GM23338 (cell line): ENCODE results near the gene LEFTY1. TPM values are rescaled to one million over a fixed set of nuclear protein-coding genes. Genes with fewer than 3 reads are reported as not detected.

Experiments used
- ATAC-seq: fragments of 200-7000 bp; cut with Tn5 transposase; 3 replicates; pipeline ENCODE4 v1.9.1; 2020
- DNase-seq: peaks from one replicate; pipeline ENCODE4 v3.0.0-alpha.2; 2015; ENCODE audit warnings: low spot score
- H2AFZ ChIP-seq: fragments of 200-600 bp; sonication (generic); 2 replicates; pipeline ENCODE4 v1.8.0; 2016; ENCODE audit warnings: antibody characterized with exemption, mild to moderate bottlenecking, moderate library complexity
- H3F3A ChIP-seq: fragments of 200-600 bp; sonication (generic); replicated peaks from 2 replicates; pipeline ENCODE4 v1.8.0; 2017; ENCODE audit warnings: antibody characterized with exemption, mixed run types, low read depth
- H3K27ac ChIP-seq: fragments of 200-600 bp; sonication (generic); 2 replicates; pipeline ENCODE4 v1.6.1; 2016; ENCODE audit warnings: low read depth
- H3K27me3 ChIP-seq: fragments of 200-600 bp; sonication (generic); 2 replicates; pipeline ENCODE4 v1.8.0; 2016; ENCODE audit warnings: mild to moderate bottlenecking, mixed run types, moderate library complexity; ENCODE audit not compliant: insufficient read depth
- H3K36me3 ChIP-seq: fragments of 200-600 bp; sonication (generic); 2 replicates; pipeline ENCODE4 v1.8.0; 2016; ENCODE audit warnings: mild to moderate bottlenecking; ENCODE audit not compliant: insufficient read depth
- H3K4me1 ChIP-seq: fragments of 200-600 bp; sonication (generic); 2 replicates; pipeline ENCODE4 v1.8.0; 2016; ENCODE audit warnings: mild to moderate bottlenecking, moderate library complexity; ENCODE audit not compliant: insufficient read depth
- H3K4me2 ChIP-seq: fragments of 200-600 bp; sonication (generic); 2 replicates; pipeline ENCODE4 v1.7.1; 2017; ENCODE audit warnings: mixed run types
- H3K4me3 ChIP-seq: fragments of 200-600 bp; sonication (generic); 2 replicates; pipeline ENCODE4 v1.6.1; 2016; ENCODE audit warnings: mixed run types
- H3K79me2 ChIP-seq: fragments of 200-600 bp; sonication (generic); replicated peaks from 2 replicates; pipeline ENCODE4 v1.8.0; 2017; ENCODE audit warnings: mild to moderate bottlenecking; ENCODE audit not compliant: insufficient read depth
- H3K9me2 ChIP-seq: fragments of 200-600 bp; sonication (generic); 2 replicates; pipeline ENCODE4 v1.8.0; 2017; ENCODE audit not compliant: insufficient read depth
- H4K20me1 ChIP-seq: fragments of 200-600 bp; sonication (generic); replicated peaks from 2 replicates; pipeline ENCODE4 v1.8.0; 2017; ENCODE audit warnings: mild to moderate bottlenecking; ENCODE audit not compliant: insufficient read depth
- H3K27ac Mint-ChIP-seq: 2 replicates; pipeline ENCODE4 v1.8.0; 2020; ENCODE audit warnings: inconsistent platforms, mild to moderate bottlenecking, moderate library complexity, mixed read lengths
- H3K27me3 Mint-ChIP-seq: 3 replicates; pipeline ENCODE4 v1.8.0; 2022; ENCODE audit warnings: low read depth, mild to moderate bottlenecking, moderate library complexity, mixed read lengths, inconsistent platforms; ENCODE audit not compliant: insufficient read depth, poor library complexity
- H3K36me3 Mint-ChIP-seq: 3 replicates; pipeline ENCODE4 v1.8.0; 2021; ENCODE audit warnings: low read depth, mild to moderate bottlenecking, inconsistent platforms, moderate library complexity, mixed read lengths
- H3K4me1 Mint-ChIP-seq: 3 replicates; pipeline ENCODE4 v1.8.0; 2020; ENCODE audit warnings: mild to moderate bottlenecking, inconsistent platforms, mixed read lengths
- H3K4me3 Mint-ChIP-seq: 3 replicates; pipeline ENCODE4 v1.8.0; 2021; ENCODE audit warnings: moderate library complexity, mild to moderate bottlenecking, inconsistent platforms, mixed read lengths
- H3K9me3 Mint-ChIP-seq: 3 replicates; pipeline ENCODE4 v1.8.0; 2020; ENCODE audit warnings: moderate library complexity, mild to moderate bottlenecking, inconsistent platforms, mixed read lengths
- CREB1 ChIP-seq: fragments of 250-450 bp; sonication (Bioruptor Pico); IDR thresholded peaks from 2 replicates; pipeline ENCODE4 v1.5.0; 2020; ENCODE audit warnings: low read depth, mild to moderate bottlenecking, moderate library complexity
- CTCF ChIP-seq, 2 experiments: fragments of 200-600 bp in 1 of 2; sonication (generic) in 1 of 2; conservative IDR thresholded peaks; 2 replicates each; pipeline versions ENCODE4 v1.5.1 to v1.6.1; 2016 to 2017; ENCODE audit warnings: antibody characterized with exemption in 2 of 2, low read depth in 2 of 2, mild to moderate bottlenecking in 2 of 2, moderate library complexity in 1 of 2
- ETS1 ChIP-seq: IDR thresholded peaks from 2 replicates; pipeline ENCODE4 v1.6.1; 2016; ENCODE audit warnings: antibody characterized with exemption
- EZH2 ChIP-seq: fragments of 200-600 bp; sonication (generic); IDR thresholded peaks from one replicate; pipeline ENCODE4 v1.8.0; 2017; ENCODE audit warnings: antibody characterized with exemption, mild to moderate bottlenecking, low read depth; ENCODE audit not compliant: unreplicated experiment
- EZH2phosphoT487 ChIP-seq: fragments of 200-600 bp; sonication (generic); IDR thresholded peaks from one replicate; pipeline ENCODE4 v1.8.1; 2018; ENCODE audit warnings: antibody characterized with exemption; ENCODE audit not compliant: unreplicated experiment
- JUNB ChIP-seq: IDR thresholded peaks from one replicate; pipeline ENCODE4 v1.6.1; 2016; ENCODE audit warnings: antibody characterized with exemption; ENCODE audit not compliant: unreplicated experiment
- NANOG ChIP-seq: IDR thresholded peaks from 2 replicates; pipeline ENCODE4 v1.6.1; 2016; ENCODE audit warnings: antibody characterized with exemption, borderline replicate concordance
- POLR2AphosphoS5 ChIP-seq: IDR thresholded peaks from 2 replicates; pipeline ENCODE4 v1.6.1; 2016; ENCODE audit warnings: antibody characterized with exemption, low read depth
- REST ChIP-seq: IDR thresholded peaks from one replicate; pipeline ENCODE4 v1.6.1; 2018; ENCODE audit warnings: antibody characterized with exemption; ENCODE audit not compliant: unreplicated experiment
- STAT1 ChIP-seq: IDR thresholded peaks from one replicate; pipeline ENCODE4 v1.6.1; 2016; ENCODE audit warnings: antibody characterized with exemption; ENCODE audit not compliant: unreplicated experiment
- ZNF114 ChIP-seq: fragments of 250-450 bp; sonication (Bioruptor Pico); IDR thresholded peaks from 2 replicates; pipeline ENCODE4 v1.5.0; 2020; ENCODE audit warnings: mild to moderate bottlenecking, moderate library complexity
- ZNF331 ChIP-seq: fragments of 250-450 bp; sonication (Bioruptor Pico); IDR thresholded peaks from 2 replicates; pipeline ENCODE4 v1.5.0; 2020; ENCODE audit warnings: low read depth, mild to moderate bottlenecking, moderate library complexity
- ZNF462 ChIP-seq: fragments of 250-450 bp; sonication (Bioruptor Pico); IDR thresholded peaks from 2 replicates; pipeline ENCODE4 v1.5.0; 2020; ENCODE audit warnings: mild to moderate bottlenecking, moderate library complexity
- polyA plus RNA-seq: library from polyadenylated mRNA; unstranded; fragments of >200 nt; fragmentation: Nextera tagmentation; extraction: Ambion mirVana; gene quantifications from 2 replicates; pipeline ENCODE4 v1.2.1, GENCODE V29; 2016
- total RNA-seq: library from RNA; depleted of rRNA; stranded (reverse); fragments of >200 nt; shearing (Covaris generic); gene quantifications from 2 replicates; pipeline ENCODE4 v1.2.3, GENCODE V29; 2014

Gene LEFTY1
- total and polyA plus RNA-seq, 2 experiments from 2014 or later: 27.5 to 65.4 TPM

- H3K27ac Mint-ChIP-seq: no peak overlapping the region
- H3K9me3 Mint-ChIP-seq: no peaks in the 10 kb centered on the region
- Histone ChIP-seq H3K27me3 (no peaks in the 10 kb centered on the region), H3K9me2 (no peaks in the 10 kb centered on the region), H3K4me1 (no peaks in the 10 kb centered on the region; the same call in 1 of the 2 replicates), H3K4me2 (no peak overlapping the region), H3K27ac (no peak overlapping the region), H3K4me3 (no peak overlapping the region), H4K20me1 (no peaks in the 10 kb centered on the region), H2AFZ (no peak overlapping the region), H3K36me3 (no peaks in the 10 kb centered on the region), H3K79me2 (peaks cover 8% of the 10 kb centered on the region; the same call in 1 of the 2 replicates), H3F3A (peaks cover 5% of the 10 kb centered on the region; the same call in 1 of the 2 replicates)
- H3K4me3 Mint-ChIP-seq: no peak overlapping the region
- no peak for DNase-seq
- H3K4me1 Mint-ChIP-seq: peaks cover 4% of the 10 kb centered on the region; the same call in 2 of the 3 replicates
- no peaks in the 10 kb centered on the region; the same call in 2 of the 3 replicates for H3K36me3 Mint-ChIP-seq
- TF ChIP-seq CTCF (conservative IDR thresholded peaks at IDR 0.05; ENCODE audit: low read depth in 2 of 2) (no peak), ETS1 (no peak), REST (no peak), EZH2 (no peak), STAT1 (no peak), CREB1 (no peak), NANOG (no peak), ZNF114 (CRISPR knock-in tag) (no peak), ZNF462 (no peak), POLR2AphosphoS5 (no peak), EZH2phosphoT487 (no peak), JUNB (no peak), ZNF331 (no peak)
- H3K27me3 Mint-ChIP-seq: peaks cover 7% of the 10 kb centered on the region
- ATAC-seq: no peak
These were observed 45.8 kb upstream of the LEFTY1 start for GRCh38 chr1:225934711-225935110.
